Measurements from ENCODE around the gene BCO1.
"Not testable (repeated sequence)": the region's sequence is repeated elsewhere in the genome, so short reads cannot be mapped to it uniquely, and the experiment has no call there.

Gene BCO1, protein sequence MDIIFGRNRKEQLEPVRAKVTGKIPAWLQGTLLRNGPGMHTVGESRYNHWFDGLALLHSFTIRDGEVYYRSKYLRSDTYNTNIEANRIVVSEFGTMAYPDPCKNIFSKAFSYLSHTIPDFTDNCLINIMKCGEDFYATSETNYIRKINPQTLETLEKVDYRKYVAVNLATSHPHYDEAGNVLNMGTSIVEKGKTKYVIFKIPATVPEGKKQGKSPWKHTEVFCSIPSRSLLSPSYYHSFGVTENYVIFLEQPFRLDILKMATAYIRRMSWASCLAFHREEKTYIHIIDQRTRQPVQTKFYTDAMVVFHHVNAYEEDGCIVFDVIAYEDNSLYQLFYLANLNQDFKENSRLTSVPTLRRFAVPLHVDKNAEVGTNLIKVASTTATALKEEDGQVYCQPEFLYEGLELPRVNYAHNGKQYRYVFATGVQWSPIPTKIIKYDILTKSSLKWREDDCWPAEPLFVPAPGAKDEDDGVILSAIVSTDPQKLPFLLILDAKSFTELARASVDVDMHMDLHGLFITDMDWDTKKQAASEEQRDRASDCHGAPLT

DNA sequence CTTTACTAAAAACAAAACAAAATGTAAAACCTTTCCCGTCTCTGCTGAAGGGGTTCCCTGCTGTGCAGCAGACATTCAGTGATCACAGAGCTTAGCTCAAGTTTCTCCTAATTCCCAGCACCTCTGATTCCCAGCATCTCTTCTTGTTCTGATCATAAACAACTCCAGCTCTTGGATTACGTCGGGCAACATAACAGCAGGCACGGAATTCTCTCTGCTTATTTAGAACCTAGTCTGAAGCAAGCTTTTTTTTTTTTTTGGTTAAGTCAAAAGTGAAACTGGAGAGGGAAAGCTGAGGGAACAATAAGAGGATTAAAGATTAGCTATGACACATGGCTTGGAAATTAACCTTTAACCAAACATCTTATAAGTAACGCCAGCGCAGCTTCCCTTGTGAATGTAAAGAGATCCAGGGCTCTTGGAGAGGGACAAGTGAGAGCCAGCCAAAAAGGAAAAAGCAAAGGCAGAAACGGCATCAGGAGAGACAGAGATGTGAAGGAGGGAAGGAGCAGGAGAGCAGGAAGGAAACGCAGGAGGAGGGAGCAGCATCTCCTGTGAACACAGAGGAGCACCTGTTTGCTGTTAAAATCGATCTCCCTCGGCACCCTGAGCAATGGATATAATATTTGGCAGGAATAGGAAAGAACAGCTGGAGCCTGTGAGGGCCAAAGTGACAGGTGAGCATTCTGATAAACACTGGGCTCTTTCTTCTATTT lies at the start of gene BCO1:
Gene BCO1 (plus strand): TSS at position 394 of the 716 bp plus-strand sequence. CDS start 220 bp downstream, at position 614.
- DNase-seq (ENCODE audit: low read depth), result peak; percentile 76

DNA sequence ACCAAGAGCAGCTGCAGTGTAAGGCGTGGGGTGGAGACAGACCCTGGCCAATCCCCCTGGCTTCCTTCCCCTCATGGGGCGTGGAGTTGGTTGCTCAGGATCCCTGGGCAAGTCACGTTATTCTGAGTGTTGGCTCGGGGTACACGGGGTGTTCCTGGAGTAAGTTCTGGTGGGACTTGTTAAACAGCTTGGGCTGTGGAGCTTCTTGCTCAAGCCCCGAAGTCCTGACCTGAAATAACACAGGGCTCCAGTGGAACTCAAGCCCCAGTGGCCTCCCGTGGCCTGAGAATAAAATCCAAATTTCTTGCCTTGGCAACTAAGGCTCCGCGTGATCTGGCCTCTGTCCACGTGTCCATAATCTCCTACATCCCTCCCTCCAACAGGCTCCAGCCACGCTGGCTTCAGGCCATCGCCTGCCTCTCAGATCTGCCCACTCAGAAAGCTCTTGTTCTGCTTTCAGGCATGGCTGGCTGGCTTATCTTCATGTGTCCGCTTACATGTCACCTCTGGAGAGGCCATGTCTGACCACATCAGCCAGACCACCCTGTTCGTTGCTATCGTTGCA lies 49.3 kb upstream of the BCO1 start:
- DNase-seq (ENCODE audit: low read depth), result peak; percentile 55

DNA sequence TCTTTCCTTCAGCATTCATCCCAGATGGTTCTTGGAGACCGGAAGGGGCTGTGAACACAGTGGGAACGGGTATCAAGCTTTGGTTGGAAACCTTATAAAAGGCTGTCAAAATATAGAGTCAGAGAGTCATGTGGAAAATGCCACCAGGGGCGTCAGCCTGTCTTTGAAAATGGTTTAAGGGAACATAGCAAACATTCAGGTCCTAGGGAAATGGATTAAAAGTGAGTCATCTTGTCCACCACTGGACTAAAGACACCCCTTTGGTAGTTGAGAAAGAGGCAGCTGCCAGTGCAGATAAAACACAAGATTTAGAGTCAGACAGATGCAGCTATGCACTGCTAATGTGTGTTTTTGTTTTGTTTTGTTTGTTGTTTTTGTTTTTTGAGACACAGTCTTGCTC lies 47.8 kb upstream of the BCO1 start:
- peak; percentile 77 for DNase-seq (ENCODE audit: low read depth)

DNA sequence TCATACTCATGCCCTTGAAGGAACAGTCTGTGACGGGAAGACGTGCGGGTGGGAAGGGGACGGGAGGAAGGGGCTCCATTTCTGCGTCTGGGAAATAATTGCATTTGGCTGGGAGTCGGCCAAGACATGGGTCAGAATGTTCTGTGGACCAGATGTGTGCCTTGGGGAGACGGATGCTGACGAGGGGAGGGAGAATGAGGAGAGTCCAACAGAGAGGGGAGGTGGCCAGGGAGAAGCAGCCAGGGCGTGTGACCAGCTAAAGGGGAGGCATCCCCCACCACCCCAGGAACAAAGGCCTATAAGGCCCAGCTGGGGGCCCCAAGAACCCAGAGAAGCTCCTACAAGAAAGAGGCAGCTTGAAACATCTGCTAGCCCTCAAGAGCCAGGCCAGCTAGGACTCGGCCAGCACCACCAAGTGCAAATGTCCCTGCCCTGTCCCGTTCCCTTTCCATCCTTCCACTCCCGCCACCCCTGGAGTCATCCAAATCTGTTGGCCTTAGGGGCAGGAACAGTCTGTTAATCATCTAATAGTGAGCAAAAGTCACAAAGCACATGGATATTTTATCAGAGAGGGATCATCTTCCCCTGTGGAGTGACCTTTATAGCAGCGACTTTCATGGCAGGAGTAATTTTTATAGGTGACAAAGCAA lies 42.5 kb upstream of the BCO1 start:
- DNase-seq (ENCODE audit: low read depth), result no peak

DNA sequence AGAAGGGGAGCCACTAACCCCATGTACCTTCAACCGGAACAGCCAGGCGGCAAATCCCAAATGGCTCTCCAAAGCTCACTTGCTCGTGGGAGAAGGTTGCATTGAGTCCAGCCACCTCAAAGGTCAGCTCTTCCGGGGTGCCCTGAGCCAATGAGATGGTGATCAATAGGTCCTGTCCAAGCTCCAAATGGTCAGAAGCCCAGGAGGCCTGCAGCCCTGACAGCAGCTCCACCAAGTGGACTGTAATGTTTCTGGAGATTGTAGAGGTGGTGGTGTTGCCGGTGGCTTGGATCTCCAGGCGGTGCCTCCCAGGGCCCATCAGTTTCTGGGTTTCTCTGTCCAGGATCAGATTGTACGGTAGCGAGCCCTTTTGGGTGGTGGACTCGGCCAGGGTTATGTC lies 39.9 kb upstream of the BCO1 start:
- peak; percentile 33 for DNase-seq (ENCODE audit: low read depth)

DNA sequence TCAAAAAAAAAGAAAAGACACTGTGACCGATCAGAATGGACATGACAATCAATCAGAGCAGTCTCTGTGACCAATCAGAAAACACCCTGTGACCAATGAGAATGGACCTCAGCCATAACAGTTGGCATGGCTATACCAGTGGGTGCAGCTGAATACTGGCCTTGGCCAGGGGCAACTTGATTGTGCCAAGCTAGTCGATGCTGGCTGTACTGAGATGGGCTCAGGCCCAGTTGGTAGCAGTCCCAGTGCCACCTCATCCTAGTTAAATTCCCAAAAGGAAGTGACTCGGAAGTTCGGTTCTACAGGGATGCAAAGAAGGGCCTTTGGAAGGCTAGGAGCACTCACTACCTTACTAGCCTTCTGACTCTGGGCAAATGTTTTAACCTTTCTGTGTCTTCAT lies 37.2 kb upstream of the BCO1 start:
- DNase-seq (ENCODE audit: low read depth), result no peak

DNA sequence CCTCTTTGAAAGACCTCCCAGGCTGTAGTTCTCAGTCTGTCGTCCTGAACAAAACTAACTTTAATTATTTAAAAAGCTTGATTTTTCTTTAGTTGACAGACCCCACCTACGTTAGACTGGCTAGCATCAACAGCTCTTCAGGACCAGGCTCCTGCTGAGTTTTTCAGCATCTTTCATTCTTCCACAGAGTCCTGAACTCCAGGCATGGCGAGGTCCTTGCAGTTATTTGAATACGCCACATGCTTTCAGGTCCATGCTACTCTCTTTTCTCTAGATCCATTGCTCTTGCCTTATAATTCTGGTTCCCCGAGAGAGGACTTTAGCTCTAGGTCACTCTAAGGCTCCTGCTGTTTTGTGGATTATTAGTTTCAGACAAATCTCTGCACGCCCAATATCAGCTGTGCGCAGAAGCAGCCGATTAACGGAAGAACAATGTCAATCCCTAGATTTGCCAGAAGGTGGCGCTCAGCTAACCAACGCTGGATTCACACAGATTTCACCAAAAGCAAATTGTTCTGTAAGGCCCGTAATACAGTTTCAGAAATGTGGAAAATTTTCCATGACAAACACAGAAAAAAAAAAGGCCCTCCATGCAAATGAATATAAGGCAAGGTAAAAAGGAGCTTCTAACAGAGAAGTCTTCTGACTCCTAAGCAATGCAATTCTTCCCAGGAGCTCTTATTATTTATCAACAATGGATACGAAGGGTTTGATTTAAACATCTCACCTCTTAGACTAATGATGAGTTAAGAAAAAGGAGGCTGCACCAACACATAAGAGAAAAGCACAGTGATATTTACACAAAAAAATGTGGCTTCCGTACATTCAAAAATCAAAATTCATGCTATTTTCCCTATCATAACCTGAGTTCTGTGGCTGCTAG lies 33.5 kb upstream of the BCO1 start:
- peak; percentile 66 for DNase-seq (ENCODE audit: low read depth)

DNA sequence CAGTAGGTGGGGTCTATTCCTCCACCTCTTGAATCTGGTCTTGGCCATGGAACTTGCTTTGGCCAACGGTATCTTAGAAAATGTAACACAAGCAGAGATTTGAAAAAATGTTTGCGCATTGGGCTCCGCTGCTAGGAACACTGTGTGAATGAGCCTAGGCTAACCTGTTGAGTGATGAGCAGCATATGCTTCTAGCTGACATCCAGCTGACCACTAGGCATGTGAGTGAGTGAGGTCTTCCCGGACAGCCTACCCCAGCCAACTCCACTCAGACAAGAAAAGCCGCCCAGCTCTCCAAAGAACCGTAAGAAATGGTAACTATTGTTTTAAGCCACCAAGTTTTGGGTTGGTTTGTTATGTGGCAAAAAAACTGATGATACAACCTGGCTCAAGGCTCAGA lies 31.4 kb upstream of the BCO1 start:
- DNase-seq (ENCODE audit: low read depth), result no peak

DNA sequence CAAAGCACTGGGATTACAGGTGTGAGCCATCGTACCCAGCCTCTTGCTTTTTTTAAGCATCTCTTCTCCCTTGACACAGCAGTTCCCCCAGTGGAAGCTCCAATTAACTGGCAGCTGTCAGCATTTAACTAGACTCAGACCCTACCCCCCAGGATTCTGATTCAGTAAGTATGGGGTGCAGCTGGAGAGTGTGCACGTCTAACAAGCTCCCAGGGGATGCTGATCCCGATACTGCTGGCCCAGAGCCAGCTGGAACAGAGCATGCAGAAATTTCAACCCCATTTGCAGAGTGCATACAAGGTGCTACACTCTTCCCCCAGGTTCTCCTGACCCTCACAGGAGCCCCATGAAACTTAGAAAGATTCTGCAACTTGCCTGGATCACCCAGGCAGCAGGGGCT lies 27.7 kb upstream of the BCO1 start:
- DNase-seq (ENCODE audit: low read depth), result no peak

DNA sequence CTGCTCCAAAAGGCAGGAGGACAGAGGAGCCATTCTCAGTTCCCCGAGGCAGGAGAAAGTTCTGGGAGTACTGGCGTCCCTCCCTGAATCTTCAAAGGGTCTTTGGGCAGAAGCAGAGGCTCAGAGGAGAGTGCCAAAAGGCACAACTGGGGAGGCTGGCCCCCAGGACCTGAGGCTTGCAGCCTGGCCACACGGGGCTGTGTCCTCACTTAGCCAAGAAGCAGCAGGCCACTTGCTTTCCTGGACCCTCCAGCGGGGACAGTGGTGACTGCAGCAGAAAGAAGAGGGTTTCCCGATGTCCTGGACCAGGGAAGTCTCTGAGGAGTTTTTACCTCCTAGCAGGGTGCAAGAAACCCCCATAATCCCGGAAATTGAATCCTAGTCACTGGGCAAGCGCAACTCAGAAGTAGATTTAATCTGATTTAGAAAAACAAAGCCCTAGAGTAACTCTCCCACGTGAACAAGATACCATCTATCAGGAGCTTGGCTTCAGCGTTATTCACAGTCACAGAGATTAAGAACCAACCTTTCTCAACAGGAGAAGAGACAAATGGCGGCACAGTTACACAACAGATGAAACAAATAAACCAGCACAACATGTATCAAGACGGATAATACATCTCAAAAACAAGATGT lies 25.5 kb upstream of the BCO1 start:
- no peak for DNase-seq (ENCODE audit: low read depth)

DNA sequence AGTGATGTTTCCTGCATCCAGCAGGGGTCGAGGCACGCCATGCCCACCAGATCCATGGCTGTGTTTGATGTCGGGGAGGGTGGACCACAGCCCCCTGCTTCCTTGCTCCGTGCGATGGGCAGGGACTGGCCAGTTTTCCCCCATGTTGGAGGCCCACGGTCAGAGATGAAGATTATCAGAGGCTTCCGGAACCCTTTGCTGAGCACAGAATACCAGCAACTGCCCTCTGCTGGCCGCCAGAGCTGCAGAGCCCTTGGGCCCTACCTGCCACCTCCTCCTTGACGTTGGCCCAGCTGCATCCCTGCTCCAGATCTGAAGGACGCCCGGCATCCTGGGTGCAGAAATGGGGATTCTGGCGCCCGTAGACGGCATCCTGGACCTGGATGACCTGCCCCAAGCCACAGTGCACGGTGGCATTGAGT lies 23.7 kb upstream of the BCO1 start:
- peak; percentile 27 for DNase-seq (ENCODE audit: low read depth)

DNA sequence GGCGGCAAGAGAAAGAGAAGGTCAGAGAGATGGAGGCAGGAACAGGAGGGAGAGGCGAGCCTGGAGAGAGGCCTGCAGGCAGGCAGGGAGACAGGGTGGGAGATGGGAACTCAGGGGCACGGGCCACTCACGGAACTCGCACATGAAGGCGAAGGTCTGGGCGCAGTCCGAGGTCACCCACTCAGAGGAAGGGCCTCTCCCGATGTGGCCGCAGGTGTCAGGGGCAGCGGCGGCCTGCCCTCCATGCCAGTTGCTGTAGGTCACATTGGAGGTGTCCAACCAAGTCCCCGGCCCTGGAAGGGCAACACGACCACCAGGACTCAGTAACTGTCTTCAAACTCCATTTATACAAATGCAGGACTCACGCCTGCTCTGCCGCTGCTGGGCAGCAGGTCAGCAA lies 22.4 kb upstream of the BCO1 start:
- no peak for DNase-seq (ENCODE audit: low read depth)

DNA sequence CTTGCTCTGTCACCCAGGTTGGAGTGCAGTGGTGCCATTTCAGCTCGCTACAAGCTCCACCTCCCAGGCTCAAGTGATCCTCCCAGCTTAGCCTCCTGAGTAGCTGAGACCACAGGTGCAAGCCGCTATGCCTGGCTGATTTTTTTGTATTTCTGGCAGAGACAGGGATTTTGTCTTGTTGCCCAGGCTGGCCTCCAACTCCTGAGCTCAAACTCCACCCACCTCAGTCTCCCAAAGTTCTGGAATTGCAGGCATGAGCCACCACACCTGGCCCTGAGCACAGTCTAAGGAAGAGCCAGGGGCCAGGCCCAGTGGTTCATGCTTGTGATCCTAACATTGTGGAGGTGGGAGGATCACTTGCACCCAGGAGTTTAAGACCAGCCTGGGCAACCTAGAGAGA lies 21.8 kb upstream of the BCO1 start:
- DNase-seq (ENCODE audit: low read depth), result no peak

DNA sequence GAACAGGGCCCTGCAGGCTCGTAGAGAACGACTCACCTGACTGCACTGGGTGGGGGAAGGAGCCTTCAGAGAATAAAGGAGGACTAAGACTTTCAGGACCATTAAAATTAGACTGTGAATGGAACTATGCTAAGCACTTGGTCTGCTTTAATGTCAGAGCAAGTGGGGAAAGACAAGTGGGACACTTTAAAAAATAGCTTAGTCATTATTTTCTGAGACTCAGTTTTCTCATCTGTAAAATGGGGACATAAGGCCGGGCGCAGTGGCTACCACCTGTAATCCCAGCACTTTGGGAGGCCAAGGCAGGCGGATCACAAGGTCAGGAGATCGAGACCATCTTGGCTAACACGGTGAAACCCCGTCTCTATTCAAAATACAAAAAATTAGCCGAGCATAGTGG lies 19.3 kb upstream of the BCO1 start:
- no peak for DNase-seq (ENCODE audit: low read depth)

DNA sequence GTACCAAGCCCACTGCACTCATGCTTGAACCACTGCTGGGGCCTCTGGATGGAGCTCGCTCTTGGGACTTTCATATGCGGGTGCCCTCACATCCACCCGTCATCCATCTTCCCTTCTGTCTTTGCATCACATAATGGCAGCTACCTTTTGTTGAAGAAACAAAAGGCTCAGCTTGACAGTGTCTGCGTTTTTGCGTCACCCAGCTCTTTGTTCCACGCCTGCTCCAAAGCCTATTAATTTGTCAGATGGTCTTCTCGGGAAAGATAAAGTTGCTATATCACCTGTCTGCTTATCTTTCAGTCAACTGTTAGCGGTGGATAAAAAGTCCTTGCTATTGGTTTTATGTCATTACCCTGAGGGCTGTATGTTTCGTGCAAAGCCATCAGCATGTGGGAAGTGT lies 18.1 kb upstream of the BCO1 start:
- no peak for DNase-seq (ENCODE audit: low read depth)

DNA sequence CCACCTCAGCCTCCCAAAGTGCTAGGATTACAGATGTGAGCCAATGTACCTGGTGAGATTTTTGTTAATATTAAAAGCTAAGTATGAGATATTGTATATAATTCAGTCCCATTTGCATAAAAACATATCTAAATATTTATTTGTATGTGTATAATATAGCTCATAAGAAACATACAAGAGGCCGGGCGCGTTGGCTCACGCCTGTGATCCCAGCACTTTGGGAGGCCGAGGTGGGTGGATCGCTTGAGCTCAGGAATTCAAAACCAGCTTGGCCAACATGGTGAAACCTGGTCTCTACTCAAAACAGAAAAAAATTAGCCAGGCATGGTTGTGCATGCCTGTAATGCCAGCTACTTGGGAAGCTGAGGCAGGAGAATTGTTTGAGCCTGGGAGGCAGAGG lies 16.8 kb upstream of the BCO1 start:
- DNase-seq (ENCODE audit: low read depth), result no peak

DNA sequence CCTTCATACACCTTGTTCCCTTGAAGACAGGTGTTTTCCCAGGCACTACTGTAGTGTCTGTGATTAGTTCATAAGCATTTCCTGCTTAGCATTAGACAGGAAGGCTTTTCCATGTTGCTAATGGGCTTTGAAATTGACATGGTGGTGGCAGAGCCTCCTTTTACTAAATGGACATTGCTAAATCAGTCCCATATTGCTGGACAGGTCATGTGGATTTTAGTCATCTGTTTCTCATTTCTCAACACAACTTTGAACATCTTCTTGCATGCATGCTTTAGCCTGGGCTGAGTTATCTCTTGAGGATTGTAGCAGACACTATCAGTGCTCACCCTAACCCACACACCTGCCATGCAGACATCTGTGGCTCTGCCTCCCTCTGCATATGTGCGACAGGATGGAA lies 13.7 kb upstream of the BCO1 start:
- DNase-seq (ENCODE audit: low read depth), result no peak

DNA sequence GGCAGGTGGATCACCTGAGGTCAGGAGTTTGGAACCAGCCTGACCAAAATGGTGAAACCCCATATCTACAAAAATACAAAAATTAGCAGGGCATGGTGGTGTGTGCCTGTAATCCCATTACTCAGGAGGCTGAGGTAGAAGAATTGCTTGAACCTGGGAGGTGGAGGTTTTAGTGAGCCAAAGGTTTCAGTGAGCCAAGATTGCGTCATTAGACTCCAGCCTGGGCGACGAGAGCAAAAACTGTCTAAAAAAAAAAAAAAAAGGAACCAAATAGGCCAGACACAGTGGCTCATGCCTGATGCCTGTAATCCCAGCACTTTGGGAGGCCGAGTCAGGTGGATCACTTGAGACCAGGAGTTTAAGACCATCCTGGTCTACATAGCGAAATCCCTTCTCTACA lies 12.8 kb upstream of the BCO1 start:
- DNase-seq (ENCODE audit: low read depth), result not testable (repeated sequence)

DNA sequence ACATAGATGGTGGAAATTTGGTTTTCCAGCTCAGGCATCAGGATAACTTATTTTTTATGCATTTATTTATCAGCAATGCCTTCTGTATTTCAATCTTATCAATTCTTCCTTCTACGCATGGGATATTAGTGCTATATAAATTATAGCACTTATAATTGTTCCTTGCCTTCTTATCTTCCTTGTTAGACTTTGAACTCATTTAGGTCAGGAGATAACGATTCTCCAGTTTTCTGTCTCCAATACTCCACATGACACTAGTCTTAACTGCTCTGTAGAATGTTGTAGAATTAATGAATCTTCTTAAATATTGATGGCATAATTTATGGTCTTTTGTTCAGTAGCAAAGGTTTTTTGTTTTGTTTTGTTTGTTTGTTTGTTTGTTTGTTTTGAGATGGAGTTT lies 10.7 kb upstream of the BCO1 start:
- no peak for DNase-seq (ENCODE audit: low read depth)

DNA sequence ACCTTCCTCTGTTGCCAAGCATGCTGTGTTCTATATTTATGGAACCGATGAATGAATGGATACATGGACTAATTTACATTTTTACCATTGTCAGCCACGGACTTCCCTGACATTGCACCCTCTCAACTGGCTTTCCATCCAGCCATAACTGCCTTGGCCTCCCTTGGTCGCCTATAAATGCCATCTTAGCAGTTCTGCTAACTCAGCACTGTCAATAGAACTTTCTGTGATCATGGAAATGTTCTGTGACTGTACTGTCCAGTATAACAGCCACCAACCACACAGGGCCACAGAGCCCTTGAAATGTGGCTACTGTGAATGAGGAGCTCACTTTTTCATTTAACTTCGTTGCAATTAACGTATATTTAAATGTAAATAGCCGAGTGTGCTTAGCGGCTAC lies 8.7 kb upstream of the BCO1 start:
- no peak for DNase-seq (ENCODE audit: low read depth)

DNA sequence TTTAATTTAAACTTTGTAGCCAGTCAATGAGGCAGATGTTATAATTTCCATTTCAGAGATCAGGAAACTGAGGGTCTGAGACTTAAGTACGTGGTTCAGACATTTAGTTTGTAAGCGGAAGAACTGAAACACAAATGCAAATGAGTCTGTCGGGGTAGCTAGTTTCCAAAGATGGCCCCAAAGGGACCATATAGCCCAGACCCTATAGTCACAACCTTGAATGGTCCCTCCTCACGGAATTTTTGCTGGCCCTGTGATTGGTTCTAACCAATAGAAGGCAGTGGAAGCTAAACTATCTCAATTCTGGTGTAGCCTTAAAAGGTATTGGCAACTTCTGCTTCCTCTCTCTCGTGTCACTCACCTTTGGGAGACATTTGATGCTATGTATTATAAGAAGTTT lies 7.5 kb upstream of the BCO1 start:
- DNase-seq (ENCODE audit: low read depth), result no peak

Data from iris pigment epithelial cell (primary cell).